Endothelial cell of umbilical vein (primary cell): ENCODE measurements around the gene SCGB3A1. TPM values are rescaled to one million over a fixed set of nuclear protein-coding genes. Genes with fewer than 3 reads are reported as not detected.

ENCODE experiments used
- BruUV-seq: library from RNA; stranded (reverse); fragments of 400-500 nt; replicated peaks from 2 replicates; lab custom pipeline; 2021; lab: Mats Ljungman, UMichigan
- CTCF ChIA-PET: fragments of 300-600, 350-600 bp; sonication (Branson Sonifier 250); formaldehyde crosslinking; loops from one replicate; lab custom pipeline; 2021; ENCODE audit warnings: antibody characterized with exemption, inconsistent platforms; lab: Charles Lee
- POLR2A ChIA-PET: fragments of 300-600, 350-600 bp; sonication (Branson Sonifier 250); formaldehyde crosslinking; loops from one replicate; lab custom pipeline; 2021; ENCODE audit warnings: antibody characterized with exemption, inconsistent platforms; lab: Charles Lee
- DNase-seq: peaks from one replicate; pipeline ENCODE4 v3.0.0-alpha.2; 2011; ENCODE audit warnings: low read depth, low spot score
- FAIRE-seq: peaks from 2 replicates; lab custom pipeline; 2011; peaks lifted over from hg19 to GRCh38; lab: Jason Lieb, UNC
- H2AFZ ChIP-seq: 2 replicates; pipeline ENCODE4 v1.6.0; 2012; ENCODE audit warnings: low read depth, low read length, control low read depth, inconsistent platforms
- H3K27ac ChIP-seq: 2 replicates; pipeline ENCODE4 v1.5.1; 2011; ENCODE audit warnings: low read depth, mild to moderate bottlenecking, control low read depth, low read length, moderate library complexity; ENCODE audit not compliant: insufficient read depth
- H3K27me3 ChIP-seq, 2 experiments: 2 replicates each; pipeline versions ENCODE4 v1.6.0 to v1.6.1; 2011; ENCODE audit warnings: low read length in 2 of 2, mixed read lengths in 1 of 2; ENCODE audit not compliant: control insufficient read depth in 2 of 2, insufficient read depth in 2 of 2
- H3K36me3 ChIP-seq, 2 experiments: 2 replicates in 1 of 2; 3 replicates in 1 of 2; pipeline ENCODE4 v1.5.1; 2011; ENCODE audit warnings: low read length in 2 of 2, mild to moderate bottlenecking in 1 of 2, moderate library complexity in 1 of 2; ENCODE audit not compliant: control insufficient read depth in 2 of 2, insufficient read depth in 2 of 2; ENCODE audit errors: extremely low read depth in 1 of 2
- H3K4me1 ChIP-seq: 3 replicates; pipeline ENCODE4 v1.5.1; 2011; ENCODE audit warnings: mild to moderate bottlenecking, low read length; ENCODE audit not compliant: control insufficient read depth, insufficient read depth; ENCODE audit errors: extremely low read depth
- H3K4me2 ChIP-seq: 2 replicates; pipeline ENCODE4 v1.6.1; 2011; ENCODE audit warnings: low read length, control low read depth, mixed read lengths; ENCODE audit not compliant: insufficient read depth
- H3K4me3 ChIP-seq, 3 experiments: fragments of 200-600 bp in 1 of 3; sonication (generic), shearing (Covaris generic) in 1 of 3; replicated peaks in 1 of 3; 2 replicates each; pipeline ENCODE4 v1.5.1; 2011 to 2016; ENCODE audit warnings: control low read depth in 3 of 3, low read length in 3 of 3, mild to moderate bottlenecking in 2 of 3, inconsistent platforms in 1 of 3, low read depth in 1 of 3, moderate library complexity in 1 of 3; ENCODE audit not compliant: insufficient read depth in 1 of 3
- H3K79me2 ChIP-seq: 2 replicates; pipeline ENCODE4 v1.6.0; 2012; ENCODE audit warnings: low read length, inconsistent platforms; ENCODE audit not compliant: control insufficient read depth, insufficient read depth
- H3K9ac ChIP-seq: replicated peaks from 2 replicates; pipeline ENCODE3; 2011; ENCODE audit warnings: low read length, control low read depth; ENCODE audit not compliant: insufficient read depth; ENCODE audit errors: extremely low read depth
- H3K9me1 ChIP-seq: replicated peaks from 3 replicates; pipeline ENCODE4 v1.6.0; 2011; ENCODE audit warnings: mild to moderate bottlenecking, low read length; ENCODE audit not compliant: control insufficient read depth, insufficient read depth; ENCODE audit errors: extremely low read depth
- H3K9me3 ChIP-seq: replicated peaks from 2 replicates; pipeline ENCODE4 v1.5.1; 2012; ENCODE audit warnings: low read length, inconsistent platforms; ENCODE audit not compliant: control insufficient read depth, insufficient read depth
- H4K20me1 ChIP-seq: replicated peaks from 2 replicates; pipeline ENCODE3; 2011; ENCODE audit warnings: mild to moderate bottlenecking, low read length; ENCODE audit not compliant: control insufficient read depth, insufficient read depth; ENCODE audit errors: extremely low read depth
- EZH2 ChIP-seq: IDR thresholded peaks from 2 replicates; pipeline ENCODE4 v1.6.1; 2012; ENCODE audit warnings: borderline replicate concordance, low read depth, mild to moderate bottlenecking, moderate library complexity, low read length, inconsistent platforms; ENCODE audit not compliant: severe bottlenecking
- FOS ChIP-seq: IDR thresholded peaks from 2 replicates; pipeline ENCODE4 v1.6.1; 2011; ENCODE audit warnings: mild to moderate bottlenecking, low read length, moderate library complexity, borderline replicate concordance; ENCODE audit not compliant: insufficient read depth
- GATA2 ChIP-seq: IDR thresholded peaks from 2 replicates; pipeline ENCODE4 v1.7.0; 2011; ENCODE audit warnings: low read depth, mild to moderate bottlenecking, moderate library complexity, mixed read lengths, low read length; ENCODE audit not compliant: insufficient read length, insufficient read depth
- JUN ChIP-seq: IDR thresholded peaks from 2 replicates; pipeline ENCODE4 v1.6.1; 2011; ENCODE audit warnings: borderline replicate concordance, low read depth; ENCODE audit not compliant: insufficient read length, insufficient read depth
- MYC ChIP-seq: IDR thresholded peaks from one replicate; pipeline ENCODE4 v1.6.1; 2011; ENCODE audit warnings: mild to moderate bottlenecking, low read depth, low read length
- POLR2A ChIP-seq: IDR thresholded peaks from 2 replicates; pipeline ENCODE4 v1.6.1; 2012; ENCODE audit warnings: low read depth, mild to moderate bottlenecking, control low read depth, low read length
- POLR2AphosphoS5 ChIP-seq: IDR thresholded peaks from 2 replicates; pipeline ENCODE4 v1.6.1; 2012; ENCODE audit warnings: low read depth, mild to moderate bottlenecking, control low read depth, low read length, moderate library complexity; ENCODE audit not compliant: insufficient read depth
- dilution Hi-C: fragments of 300-500 bp; cut with MboI; formaldehyde crosslinking; loops from one replicate; pipeline ENCODE4 v1.15.0; 2019; ENCODE audit warnings: low sequenced_read_pairs; ENCODE audit not compliant: extremely low pct_ligation_motif_present
- intact Hi-C: fragments of 100-400 bp; cut with micrococcal nuclease; formaldehyde crosslinking; loops from one replicate; pipeline ENCODE4 v1.10.0; 2022
- polyA plus RNA-seq, 4 experiments: library from polyadenylated mRNA; depleted of rRNA in 3 of 4; stranded (reverse) in 3 of 4; unstranded in 1 of 4; fragments of >200 nt; gene quantifications; 2 replicates each; pipeline versions ENCODE4 v1.2.1 to v1.2.3, GENCODE V29; 2011 to 2012; ENCODE audit warnings: missing spikeins in 1 of 4
- total RNA-seq: library from RNA; stranded (reverse); gene quantifications from 2 replicates; pipeline ENCODE4 v1.2.3, GENCODE V29; 2021
- TF ChIP-seq, protein P1 (sequence below): IDR thresholded peaks from 2 replicates; pipeline ENCODE4 v1.6.1; 2011; ENCODE audit not compliant: insufficient read depth, insufficient read length
- TF ChIP-seq, protein P2 (sequence below), 2 donors: IDR thresholded peaks; 1 replicate in 1 of 2; 2 replicates in 1 of 2; pipeline ENCODE4 v1.5.1; 2011; ENCODE audit warnings: low read length in 2 of 2, mild to moderate bottlenecking in 2 of 2, moderate library complexity in 2 of 2, control low read depth in 1 of 2, inconsistent platforms in 1 of 2, low read depth in 1 of 2; ENCODE audit not compliant: insufficient read depth in 1 of 2; ENCODE audit errors: extremely low read depth in 1 of 2

The SCGB3A1 gene
- total and polyA plus RNA-seq, 2 donors (not counting 3 experiments of a cell fraction or from before 2014, with no cell fraction given), result 0.73 TPM; not detected in 1

DNA sequence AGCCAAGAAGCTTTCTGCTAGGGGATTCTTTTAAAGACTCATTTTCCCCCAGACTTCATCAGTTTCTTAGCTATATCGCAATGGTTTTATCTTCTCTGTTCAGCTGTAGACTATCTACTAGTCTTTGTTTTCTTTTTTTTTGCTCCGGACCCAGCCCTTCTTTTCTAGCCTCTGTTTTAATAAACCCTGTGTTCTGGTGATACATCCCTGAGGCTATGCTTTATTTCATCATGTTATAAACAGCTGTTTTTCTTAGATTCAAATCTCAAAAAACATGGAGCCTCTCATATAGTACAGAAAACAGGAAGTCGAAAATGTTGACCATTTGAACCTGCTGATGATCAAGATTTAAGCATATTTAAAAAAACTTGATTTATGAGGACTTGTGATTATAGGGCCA lies 37.8 kb downstream of the SCGB3A1 start:
- no peaks in the 10 kb centered on the region for H3K9me3 ChIP-seq
- peaks cover 0 to 3% of the 10 kb centered on the region in 2 experiments for H3K36me3 ChIP-seq
- no peak overlapping the region for H3K27ac ChIP-seq
- H3K9me1 ChIP-seq, result no peaks in the 10 kb centered on the region
- peaks cover 13% of the 10 kb centered on the region for H3K79me2 ChIP-seq
- peaks cover 4% of the 10 kb centered on the region for H4K20me1 ChIP-seq
- ChIA-PET CTCF (interaction anchor here (0.6 to 1.7 kb wide), 3 partner anchors 9 to 165 kb away, joined by 3 to 4 read pairs (median 3); no protein-coding TSS in a partner anchor), POLR2A (interaction anchor here (0.7 kb wide), 1 partner anchor 14 kb away, joined by 4 read pairs; no protein-coding TSS in a partner anchor)
- FAIRE-seq, result no peak
- H3K27me3 ChIP-seq, result no peaks in the 10 kb centered on the region
- no peak overlapping the region for H3K4me3 ChIP-seq
- H3K9ac ChIP-seq, result no peak overlapping the region
- dilution Hi-C loops (no loop called here), intact Hi-C loops (no loop called here)
- H2AFZ ChIP-seq, result no peak overlapping the region
- H3K4me1 ChIP-seq, result no peaks in the 10 kb centered on the region
- no peak for TF ChIP-seq POLR2A
- TF ChIP-seq EZH2, result no peak
- TF ChIP-seq FOS, result no peak
- TF ChIP-seq, protein P1, sequence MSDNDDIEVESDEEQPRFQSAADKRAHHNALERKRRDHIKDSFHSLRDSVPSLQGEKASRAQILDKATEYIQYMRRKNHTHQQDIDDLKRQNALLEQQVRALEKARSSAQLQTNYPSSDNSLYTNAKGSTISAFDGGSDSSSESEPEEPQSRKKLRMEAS, result no peak
- TF ChIP-seq GATA2, result no peak
- TF ChIP-seq JUN, result no peak
- TF ChIP-seq MYC, result no peak
- no peak for TF ChIP-seq POLR2AphosphoS5
- TF ChIP-seq, protein P2, sequence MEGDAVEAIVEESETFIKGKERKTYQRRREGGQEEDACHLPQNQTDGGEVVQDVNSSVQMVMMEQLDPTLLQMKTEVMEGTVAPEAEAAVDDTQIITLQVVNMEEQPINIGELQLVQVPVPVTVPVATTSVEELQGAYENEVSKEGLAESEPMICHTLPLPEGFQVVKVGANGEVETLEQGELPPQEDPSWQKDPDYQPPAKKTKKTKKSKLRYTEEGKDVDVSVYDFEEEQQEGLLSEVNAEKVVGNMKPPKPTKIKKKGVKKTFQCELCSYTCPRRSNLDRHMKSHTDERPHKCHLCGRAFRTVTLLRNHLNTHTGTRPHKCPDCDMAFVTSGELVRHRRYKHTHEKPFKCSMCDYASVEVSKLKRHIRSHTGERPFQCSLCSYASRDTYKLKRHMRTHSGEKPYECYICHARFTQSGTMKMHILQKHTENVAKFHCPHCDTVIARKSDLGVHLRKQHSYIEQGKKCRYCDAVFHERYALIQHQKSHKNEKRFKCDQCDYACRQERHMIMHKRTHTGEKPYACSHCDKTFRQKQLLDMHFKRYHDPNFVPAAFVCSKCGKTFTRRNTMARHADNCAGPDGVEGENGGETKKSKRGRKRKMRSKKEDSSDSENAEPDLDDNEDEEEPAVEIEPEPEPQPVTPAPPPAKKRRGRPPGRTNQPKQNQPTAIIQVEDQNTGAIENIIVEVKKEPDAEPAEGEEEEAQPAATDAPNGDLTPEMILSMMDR (IDR thresholded peaks at IDR 0.05; ENCODE audit: extremely low read depth in 1 of 2, insufficient read depth in 1 of 2, low read depth in 1 of 2, low read length in 2 of 2), result no peak
- BruUV-seq, result no TSS peak
- no peak for DNase-seq
- H3K4me2 ChIP-seq, result no peak overlapping the region
